C4-2B (cell line): ENCODE results near the gene SLC22A31.

ENCODE experiments used
- CTCF ChIP-seq: fragments of 450-650 bp; conservative IDR thresholded peaks from 2 replicates; pipeline ENCODE4 v1.5.1; 2017; ENCODE audit warnings: mild to moderate bottlenecking
- ZFX ChIP-seq: fragments of 450-650 bp; IDR thresholded peaks from 2 replicates; pipeline ENCODE4 v1.6.1; 2017

GRCh38 chr16:89164436-89164835 is 35.9 kb downstream of the SLC22A31 start:
- TF ChIP-seq ZFX (no peak), CTCF (no peak)
